BLaER1 treated with 17β-estradiol and CSF1 and Interleukin-3, amounts not matched to agents 10 nM and 100 nM (cell line): Measurements from ENCODE around the gene AUTS2.
A peak's percentile ranks its signal among the peaks of the same experiment; 100 is the strongest.

Experiments used
- H3K27ac ChIP-seq, 11 experiments: shearing (Covaris generic); formaldehyde crosslinking; 2 replicates each; pipeline ENCODE4 v1.8.1; 2022
- H3K27me3 ChIP-seq, 11 experiments: shearing (Covaris generic); formaldehyde crosslinking; 2 replicates each; pipeline ENCODE4 v1.8.1; 2022
- H3K36me3 ChIP-seq, 11 experiments: shearing (Covaris generic); formaldehyde crosslinking; 2 replicates each; pipeline ENCODE4 v1.8.1; 2022
- H3K4me1 ChIP-seq, 10 experiments: shearing (Covaris generic); formaldehyde crosslinking; 2 replicates each; pipeline ENCODE4 v1.8.1; 2022
- H3K4me2 ChIP-seq, 11 experiments: shearing (Covaris generic); formaldehyde crosslinking; 2 replicates each; pipeline ENCODE4 v1.8.1; 2022
- H3K4me3 ChIP-seq, 10 experiments: shearing (Covaris generic); formaldehyde crosslinking; 2 replicates each; pipeline ENCODE4 v1.8.1; 2022
- H3K9ac ChIP-seq, 11 experiments: shearing (Covaris generic); formaldehyde crosslinking; 2 replicates each; pipeline ENCODE4 v1.8.1; 2022
- H3K9me3 ChIP-seq, 11 experiments: shearing (Covaris generic); formaldehyde crosslinking; replicated peaks in 1 of 11; 2 replicates each; pipeline ENCODE4 v1.8.1; 2022
- H4K20me1 ChIP-seq, 11 experiments: shearing (Covaris generic); formaldehyde crosslinking; 2 replicates each; pipeline ENCODE4 v1.8.1; 2022
- Cebpa-rat ChIP-seq, 11 experiments: shearing (Covaris generic); IDR thresholded peaks; 2 replicates each; pipeline ENCODE4 v1.8.1; 2022

AUTS2 gene

DNA sequence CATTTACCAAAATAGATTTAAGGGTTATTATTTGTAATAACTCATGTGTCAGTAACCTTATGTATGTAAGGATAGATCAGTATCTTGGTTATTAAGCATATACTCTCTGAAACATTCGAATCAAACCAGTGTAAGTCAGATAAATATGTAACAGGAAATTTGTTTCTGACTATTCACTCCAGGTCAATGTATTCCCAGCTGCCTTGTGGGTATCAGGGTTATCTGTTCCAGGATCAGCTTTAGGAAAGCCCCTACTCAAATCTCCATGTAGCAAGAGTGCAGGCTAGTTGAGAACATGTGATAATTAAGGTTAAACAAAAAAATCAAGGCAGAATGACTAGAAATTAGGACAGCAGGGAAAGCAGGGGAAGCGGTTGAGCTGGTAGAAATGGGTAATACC lies 201.7 kb downstream of the AUTS2 start:
- Histone ChIP-seq H3K4me3 (no peak overlapping the region), H3K4me1 (peaks cover 0 to 82% (median 52%) of the 10 kb centered on the region in 10 experiments; a peak in 16 of 20 replicates), H3K9ac (no peak overlapping the region), H3K27ac (no peak overlapping the region), H4K20me1 (peaks cover 0 to 78% (median 27%) of the 10 kb centered on the region in 11 experiments; a peak in 11 of 22 replicates), H3K36me3 (peaks cover 0 to 7% (median 0%) of the 10 kb centered on the region in 11 experiments; a peak in 1 of 22 replicates), H3K27me3 (no peaks in the 10 kb centered on the region), H3K4me2 (peak overlapping the region in 2 of 11 experiments; percentile 29 to 31; a peak in 3 of 22 replicates), H3K9me3 (no peaks in the 10 kb centered on the region)
- TF ChIP-seq Cebpa-rat (IDR thresholded peaks at IDR 0.05) = no peak

DNA sequence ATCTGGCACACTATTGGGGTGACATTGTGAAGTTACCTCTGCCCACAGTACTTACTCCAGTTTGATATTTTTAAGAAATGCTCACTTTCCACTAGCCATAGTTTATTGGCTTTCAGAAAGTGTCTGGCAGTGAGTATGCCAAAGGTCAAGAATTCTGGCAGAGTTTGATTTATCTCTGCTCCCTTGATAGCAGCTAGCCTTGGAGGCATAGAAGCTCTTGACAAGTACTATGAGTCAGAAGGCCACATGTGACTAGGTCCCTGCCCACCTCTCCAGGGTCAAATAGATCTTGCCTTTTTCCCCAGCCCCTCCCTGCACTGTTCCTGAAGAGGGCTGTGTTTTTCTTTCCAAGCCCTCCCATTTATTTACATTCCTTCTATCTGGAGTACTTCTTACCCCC lies 202.2 kb downstream of the AUTS2 start:
- Histone ChIP-seq H3K4me2 (0 out of 22 replicates have a peak overlapping the region, but pooled peaks of 1 of the 11 experiments have one; percentile 8), H3K9me3 (no peaks in the 10 kb centered on the region), H3K27ac (no peak overlapping the region), H3K4me3 (no peak overlapping the region), H3K9ac (no peak overlapping the region), H3K36me3 (peaks cover 0 to 7% (median 0%) of the 10 kb centered on the region in 11 experiments; a peak in 1 of 22 replicates), H3K27me3 (no peaks in the 10 kb centered on the region), H3K4me1 (peaks cover 0 to 82% (median 50%) of the 10 kb centered on the region in 10 experiments; a peak in 16 of 20 replicates), H4K20me1 (peaks cover 0 to 81% (median 25%) of the 10 kb centered on the region in 11 experiments; a peak in 11 of 22 replicates)
- no peak for TF ChIP-seq Cebpa-rat (IDR thresholded peaks at IDR 0.05)

DNA sequence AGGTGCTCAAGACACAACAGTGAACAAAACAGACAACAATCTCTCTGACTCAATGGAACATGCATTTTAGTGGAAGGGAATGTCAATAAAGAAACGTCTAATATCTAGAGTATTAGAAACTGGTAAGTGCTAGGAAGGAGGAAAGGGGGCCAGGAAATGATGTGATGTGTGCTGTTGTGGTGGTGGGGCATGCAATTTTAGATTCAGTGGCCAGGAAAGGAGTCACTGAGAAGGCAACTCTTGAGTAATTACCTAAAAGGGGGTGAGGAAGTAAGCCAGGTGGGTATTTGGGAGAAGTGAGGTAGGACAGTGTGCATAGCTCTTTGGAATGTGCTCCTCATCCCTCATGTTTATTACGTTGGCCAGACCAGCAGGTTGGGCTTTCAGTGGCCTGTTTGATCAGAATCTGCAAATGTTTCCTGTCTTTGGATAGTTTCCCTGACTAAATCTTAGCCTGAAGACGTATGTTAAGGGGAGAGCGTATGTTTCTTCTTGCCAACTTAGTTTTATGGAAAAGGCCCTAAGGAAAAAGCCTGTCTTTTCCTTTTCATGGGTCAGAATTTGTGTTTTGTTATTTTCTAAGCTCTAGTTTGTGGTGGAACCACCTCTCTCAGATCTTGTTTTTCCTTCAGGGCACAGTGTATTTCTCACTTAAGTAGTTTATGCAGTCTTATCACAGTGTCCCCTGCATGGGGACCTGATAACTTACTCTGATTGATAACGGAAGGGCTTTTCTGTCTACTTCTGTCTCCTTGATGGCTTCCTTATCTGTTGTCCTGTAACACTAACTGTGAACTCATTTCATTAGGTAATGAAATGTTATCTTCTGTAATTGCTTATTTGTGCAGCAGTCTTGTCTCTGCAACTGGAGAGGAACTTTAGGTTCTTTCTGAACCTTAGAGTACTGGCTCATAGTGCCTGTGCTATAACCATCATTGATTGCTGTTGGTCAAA lies 203.7 kb downstream of the AUTS2 start:
- H3K27ac ChIP-seq = no peak overlapping the region
- no peak for TF ChIP-seq Cebpa-rat (IDR thresholded peaks at IDR 0.05)
- H3K9ac ChIP-seq = no peak overlapping the region
- no peak overlapping the region for H3K4me3 ChIP-seq
- peaks cover 0 to 7% (median 0%) of the 10 kb centered on the region in 11 experiments; a peak in 2 of 22 replicates for H3K36me3 ChIP-seq
- peaks cover 0 to 66% (median 17%) of the 10 kb centered on the region in 11 experiments; a peak in 11 of 22 replicates for H4K20me1 ChIP-seq
- H3K9me3 ChIP-seq = no peaks in the 10 kb centered on the region
- H3K27me3 ChIP-seq = no peaks in the 10 kb centered on the region
- H3K4me1 ChIP-seq = peaks cover 0 to 68% (median 43%) of the 10 kb centered on the region in 10 experiments; a peak in 16 of 20 replicates
- peak overlapping the region in 8 of 11 experiments; percentile 12 to 57 (median 28); a peak in 13 of 22 replicates for H3K4me2 ChIP-seq

DNA sequence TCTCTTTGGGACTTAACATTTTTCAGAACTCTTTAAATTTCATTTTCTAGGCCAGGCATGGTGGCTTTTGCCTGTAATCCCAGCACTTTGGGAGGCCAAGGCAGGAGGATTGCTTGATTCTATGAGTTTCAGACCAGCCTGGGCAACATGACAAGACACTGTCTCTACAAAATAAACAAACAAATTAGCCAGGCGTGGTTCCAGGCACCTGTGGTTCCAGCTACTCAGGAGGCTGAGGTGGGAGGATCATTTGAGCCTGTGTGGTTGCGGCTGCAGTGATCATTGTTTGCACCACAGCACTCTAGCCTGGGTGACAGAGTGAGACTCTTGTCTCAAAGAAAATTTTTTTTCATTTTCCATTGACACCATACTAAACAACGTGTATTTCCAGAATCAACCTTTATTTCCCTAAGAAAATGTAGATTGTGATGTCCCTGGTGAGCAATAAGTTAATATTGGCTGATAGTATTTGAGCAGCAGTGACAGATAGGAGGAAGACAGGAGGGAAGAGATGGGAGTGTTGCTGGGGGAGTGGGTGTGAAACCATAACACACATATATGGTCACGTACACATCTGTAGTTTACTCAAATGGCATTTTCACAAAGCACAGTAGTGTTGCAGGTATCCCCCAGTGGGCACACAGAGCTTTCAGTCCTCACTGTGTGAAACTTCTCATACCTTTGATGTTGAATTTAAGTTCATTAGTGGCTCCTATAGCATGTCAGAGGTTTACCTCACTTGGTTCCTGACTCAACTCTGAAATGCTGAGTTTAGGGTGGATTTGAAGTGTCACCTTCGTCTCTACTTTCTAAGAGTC lies 205.6 kb downstream of the AUTS2 start:
- H3K9me3 ChIP-seq = peaks cover 0 to 13% (median 0%) of the 10 kb centered on the region in 11 experiments; a peak in 1 of 22 replicates
- H4K20me1 ChIP-seq = peaks cover 0 to 47% (median 14%) of the 10 kb centered on the region in 11 experiments; a peak in 11 of 22 replicates
- peaks cover 0 to 51% (median 29%) of the 10 kb centered on the region in 10 experiments; a peak in 16 of 20 replicates for H3K4me1 ChIP-seq
- no peaks in the 10 kb centered on the region for H3K27me3 ChIP-seq
- peak overlapping the region in 3 of 11 experiments; percentile 3 to 7 (median 6); a peak in 2 of 22 replicates for H3K4me2 ChIP-seq
- H3K9ac ChIP-seq = no peak overlapping the region
- H3K4me3 ChIP-seq = no peak overlapping the region
- TF ChIP-seq Cebpa-rat (IDR thresholded peaks at IDR 0.05) = no peak
- H3K27ac ChIP-seq = no peak overlapping the region
- peaks cover 0 to 11% (median 0%) of the 10 kb centered on the region in 11 experiments; a peak in 2 of 22 replicates for H3K36me3 ChIP-seq

DNA sequence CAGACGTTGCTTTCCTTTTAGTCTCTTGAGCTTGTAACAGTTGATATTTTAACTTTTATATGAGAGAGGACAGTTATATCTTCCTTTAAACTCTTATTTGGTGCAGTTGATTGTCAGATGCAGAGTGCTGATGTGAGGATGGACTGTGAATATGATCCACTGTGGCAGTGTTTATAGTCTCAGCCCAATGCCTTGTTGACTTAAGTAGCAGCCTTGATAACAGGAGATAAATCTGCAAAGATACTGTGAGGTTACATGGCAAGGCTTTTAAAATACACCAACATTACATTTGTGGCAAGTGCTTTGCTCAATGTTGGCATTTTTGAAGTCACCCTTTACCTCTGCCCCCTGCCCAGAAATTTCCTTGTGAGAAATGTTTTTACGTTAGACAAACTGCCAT lies 206.7 kb downstream of the AUTS2 start:
- no peak overlapping the region for H3K27ac ChIP-seq
- H3K4me3 ChIP-seq = no peak overlapping the region

DNA sequence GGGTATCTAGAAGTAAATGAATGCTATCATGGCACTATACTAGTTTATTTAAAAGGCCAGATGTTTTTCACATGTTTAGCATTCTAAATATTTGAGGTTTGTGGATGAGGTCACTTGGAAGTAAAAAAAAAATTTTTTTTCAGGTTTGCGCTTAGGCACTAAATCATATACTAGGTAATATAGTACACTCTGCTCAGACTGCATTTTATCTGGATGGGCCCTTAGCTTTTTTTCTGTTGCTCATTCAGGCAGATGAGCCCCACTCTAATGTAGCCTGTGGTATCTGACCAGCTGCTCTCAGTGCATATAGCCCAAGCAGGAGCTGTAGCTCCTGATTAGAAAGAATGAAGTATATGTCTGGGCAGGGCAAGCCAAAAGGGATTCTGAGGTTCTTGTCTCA lies 210.1 kb downstream of the AUTS2 start:
- Histone ChIP-seq H4K20me1 (peaks cover 0 to 37% (median 12%) of the 10 kb centered on the region in 11 experiments; a peak in 9 of 22 replicates), H3K9ac (no peak overlapping the region), H3K4me3 (no peak overlapping the region), H3K27ac (no peak overlapping the region), H3K4me1 (peaks cover 0 to 21% (median 8%) of the 10 kb centered on the region in 10 experiments; a peak in 13 of 20 replicates), H3K36me3 (peaks cover 0 to 11% (median 0%) of the 10 kb centered on the region in 11 experiments; a peak in 3 of 22 replicates), H3K9me3 (peaks cover 0 to 13% (median 0%) of the 10 kb centered on the region in 11 experiments; a peak in 1 of 22 replicates), H3K27me3 (no peaks in the 10 kb centered on the region), H3K4me2 (no peak overlapping the region)
- no peak for TF ChIP-seq Cebpa-rat (IDR thresholded peaks at IDR 0.05)

More for the DNA sequence above, 206.7 kb downstream of the AUTS2 start:
- Histone ChIP-seq H3K27me3 (no peaks in the 10 kb centered on the region), H3K4me1 (peaks cover 0 to 41% (median 20%) of the 10 kb centered on the region in 10 experiments; a peak in 14 of 20 replicates), H3K4me2 (no peak overlapping the region), H3K9me3 (peaks cover 0 to 13% (median 0%) of the 10 kb centered on the region in 11 experiments; a peak in 1 of 22 replicates), H4K20me1 (peaks cover 0 to 40% (median 14%) of the 10 kb centered on the region in 11 experiments; a peak in 11 of 22 replicates), H3K36me3 (peaks cover 0 to 11% (median 0%) of the 10 kb centered on the region in 11 experiments; a peak in 3 of 22 replicates), H3K9ac (no peak overlapping the region)
- no peak for TF ChIP-seq Cebpa-rat (IDR thresholded peaks at IDR 0.05)

DNA sequence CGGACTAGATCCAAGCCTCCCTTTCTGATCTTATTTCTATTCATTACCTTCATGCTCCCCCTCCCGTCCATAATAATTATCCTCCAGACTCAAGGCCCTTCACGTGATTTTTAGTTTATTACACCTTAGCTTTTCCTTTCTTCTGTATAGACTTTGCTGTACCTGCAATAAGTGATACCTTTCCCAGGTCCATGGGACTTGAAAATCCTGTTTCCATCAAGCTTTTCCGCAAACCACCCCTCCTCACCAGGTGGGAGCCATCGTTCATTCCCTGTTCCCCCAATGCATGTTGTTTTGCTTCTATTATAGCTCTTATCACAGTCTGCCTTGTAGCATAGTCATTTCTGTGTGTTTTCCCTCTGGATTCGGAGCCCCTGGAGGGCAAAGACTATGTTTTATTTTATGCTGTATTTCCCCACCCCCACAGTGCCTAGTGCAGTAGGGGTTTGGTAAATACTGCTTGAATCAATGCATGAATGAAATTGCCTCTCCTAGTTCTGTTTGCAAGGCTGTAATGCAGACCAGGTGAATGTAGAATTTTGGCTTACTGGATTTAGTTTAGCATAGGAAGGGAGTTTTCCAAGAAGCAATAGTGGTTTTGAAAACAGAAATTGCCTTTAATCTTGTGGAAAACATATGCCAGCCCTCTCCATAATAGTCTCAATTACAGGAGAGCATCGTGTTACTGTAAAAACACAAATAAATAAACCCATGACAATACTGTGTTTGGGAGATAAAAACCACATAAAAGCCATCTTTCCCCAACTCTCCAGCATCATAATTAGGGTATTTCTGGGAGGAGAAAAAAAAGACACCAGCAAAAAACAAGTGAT lies 213.4 kb downstream of the AUTS2 start:
- Histone ChIP-seq H3K4me3 (no peak overlapping the region), H3K27me3 (no peaks in the 10 kb centered on the region), H4K20me1 (peaks cover 12 to 50% (median 29%) of the 10 kb centered on the region in 11 experiments; a peak in 15 of 22 replicates), H3K36me3 (peaks cover 0 to 8% (median 0%) of the 10 kb centered on the region in 11 experiments; a peak in 2 of 22 replicates), H3K9ac (no peak overlapping the region), H3K9me3 (peaks cover 0 to 13% (median 0%) of the 10 kb centered on the region in 11 experiments; a peak in 1 of 22 replicates), H3K4me2 (no peak overlapping the region), H3K4me1 (peaks cover 0 to 27% (median 19%) of the 10 kb centered on the region in 10 experiments; a peak in 16 of 20 replicates), H3K27ac (no peak overlapping the region)
- TF ChIP-seq Cebpa-rat (IDR thresholded peaks at IDR 0.05) = no peak
